Activated naive CD4-positive, alpha-beta T cell treated with anti-CD3 and anti-CD28 coated beads, Interleukin-2, amount 50 U/mL, for 72 hours (primary cell): ENCODE measurements around the gene CDX1. TPM values are rescaled to one million over a fixed set of nuclear protein-coding genes. Genes with fewer than 3 reads are reported as not detected.

Source experiments
- ATAC-seq, 2 donors: fragments of 150-1000 bp; cut with Tn5 transposase; 2 replicates each; pipeline ENCODE4 v1.10.0; 2021; ENCODE audit warnings: mild to moderate bottlenecking in 2 of 2, moderate library complexity in 2 of 2
- DNase-seq, 2 donors: peaks; one replicate each; pipeline ENCODE4 v3.0.0; 2021 to 2022; ENCODE audit warnings: low spot score in 2 of 2
- H3K27ac Mint-ChIP-seq, 2 donors: one replicate each; pipeline ENCODE4 v1.8.0; 2022; ENCODE audit warnings: mild to moderate bottlenecking in 2 of 2, mixed read lengths in 2 of 2
- H3K36me3 Mint-ChIP-seq, 2 donors: one replicate each; pipeline ENCODE4 v1.8.0; 2022; ENCODE audit warnings: mixed read lengths in 2 of 2
- H3K9me3 Mint-ChIP-seq, 2 donors: one replicate each; pipeline ENCODE4 v1.8.0; 2022; ENCODE audit warnings: mixed read lengths in 2 of 2
- total RNA-seq, 2 donors: library from RNA; stranded (reverse); gene quantifications; one replicate each; pipeline ENCODE4 v1.2.3, GENCODE V29; 2022

The CDX1 gene
- total RNA-seq, 2 donors from 2014 or later = not detected

DNA sequence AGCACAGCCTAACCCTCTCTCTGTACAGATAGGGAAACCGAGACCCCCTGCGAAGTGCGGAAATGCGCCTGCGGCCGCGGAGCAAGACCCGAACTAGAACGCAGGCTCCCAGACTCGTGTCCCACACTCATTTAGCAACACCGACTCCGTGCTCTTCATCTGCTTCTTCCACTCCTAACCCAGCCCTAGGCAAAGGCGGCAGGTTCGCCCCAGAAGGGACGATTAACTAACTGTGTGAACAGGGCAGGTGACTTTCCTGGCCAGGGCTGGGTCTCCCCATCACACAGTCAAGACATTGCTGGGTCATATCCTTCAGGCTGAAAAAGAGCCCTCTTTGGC, 903 bp downstream of the CDX1 start:
- Mint-ChIP-seq H3K27ac (no peak overlapping the region), H3K36me3 (no peaks in the 10 kb centered on the region), H3K9me3 (no peaks in the 10 kb centered on the region)
- ATAC-seq (no peak), DNase-seq (no peak)

GRCh38 chr5:150167908-150168307, 1.3 kb downstream of the CDX1 start:
- H3K9me3 Mint-ChIP-seq = no peaks in the 10 kb centered on the region
- no peak for DNase-seq
- no peak for ATAC-seq
- H3K36me3 Mint-ChIP-seq = no peaks in the 10 kb centered on the region
- H3K27ac Mint-ChIP-seq = no peak overlapping the region

GRCh38 chr5:150168864-150169263, 2.3 kb downstream of the CDX1 start:
- ATAC-seq (no peak), DNase-seq (no peak)
- Mint-ChIP-seq H3K9me3 (no peaks in the 10 kb centered on the region), H3K36me3 (no peaks in the 10 kb centered on the region), H3K27ac (no peak overlapping the region)

- no peak for ATAC-seq
- Mint-ChIP-seq H3K36me3 (no peaks in the 10 kb centered on the region), H3K9me3 (no peaks in the 10 kb centered on the region), H3K27ac (no peak overlapping the region)
- DNase-seq = no peak
Observed at GRCh38 chr5:150172145-150172544, 5.6 kb downstream of the CDX1 start.

- Mint-ChIP-seq H3K36me3 (no peaks in the 10 kb centered on the region), H3K27ac (no peak overlapping the region), H3K9me3 (no peaks in the 10 kb centered on the region)
- ATAC-seq = no peak
- no peak for DNase-seq
Observed at GRCh38 chr5:150172556-150172955, 6.0 kb downstream of the CDX1 start.

- DNase-seq = no peak
Observed at GRCh38 chr5:150173161-150173560, 6.6 kb downstream of the CDX1 start.

GRCh38 chr5:150174285-150174684, 7.7 kb downstream of the CDX1 start:
- Mint-ChIP-seq H3K36me3 (no peaks in the 10 kb centered on the region), H3K27ac (no peak overlapping the region), H3K9me3 (no peaks in the 10 kb centered on the region)
- no peak for ATAC-seq
- DNase-seq = no peak

More at GRCh38 chr5:150173161-150173560, 6.6 kb downstream of the CDX1 start:
- no peak for ATAC-seq
- H3K36me3 Mint-ChIP-seq = no peaks in the 10 kb centered on the region
- no peaks in the 10 kb centered on the region for H3K9me3 Mint-ChIP-seq
- H3K27ac Mint-ChIP-seq = no peak overlapping the region

GRCh38 chr5:150175076-150175475, 8.5 kb downstream of the CDX1 start:
- H3K36me3 Mint-ChIP-seq = no peaks in the 10 kb centered on the region
- ATAC-seq = no peak

DNA sequence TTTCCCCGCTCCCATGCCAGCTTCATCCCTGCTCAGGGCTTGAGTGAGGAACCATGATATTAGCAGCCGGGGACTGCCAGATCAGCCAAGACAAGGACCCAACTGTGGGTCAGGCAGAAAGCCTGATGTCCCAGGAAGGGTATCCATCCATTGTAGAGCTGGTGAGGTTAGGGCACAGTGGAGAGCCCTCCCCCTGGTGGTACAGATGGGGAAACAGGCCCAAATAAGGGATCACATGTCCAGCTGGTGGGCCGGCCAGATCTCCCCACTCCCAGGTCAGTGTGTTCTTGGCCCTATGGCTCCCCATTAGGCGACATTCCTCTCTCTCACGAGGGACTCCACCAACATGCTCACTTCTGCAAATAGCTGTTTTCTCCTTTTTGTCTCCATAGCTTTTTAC, 9.0 kb downstream of the CDX1 start:
- DNase-seq (no peak), ATAC-seq (no peak)
- H3K27ac Mint-ChIP-seq = peak overlapping the region in 1 of 2 donors; percentile 73
- H3K36me3 Mint-ChIP-seq = no peaks in the 10 kb centered on the region
- no peaks in the 10 kb centered on the region for H3K9me3 Mint-ChIP-seq

More at GRCh38 chr5:150175076-150175475, 8.5 kb downstream of the CDX1 start:
- DNase-seq = no peak
- Mint-ChIP-seq H3K27ac (no peak overlapping the region), H3K9me3 (no peaks in the 10 kb centered on the region)

DNA sequence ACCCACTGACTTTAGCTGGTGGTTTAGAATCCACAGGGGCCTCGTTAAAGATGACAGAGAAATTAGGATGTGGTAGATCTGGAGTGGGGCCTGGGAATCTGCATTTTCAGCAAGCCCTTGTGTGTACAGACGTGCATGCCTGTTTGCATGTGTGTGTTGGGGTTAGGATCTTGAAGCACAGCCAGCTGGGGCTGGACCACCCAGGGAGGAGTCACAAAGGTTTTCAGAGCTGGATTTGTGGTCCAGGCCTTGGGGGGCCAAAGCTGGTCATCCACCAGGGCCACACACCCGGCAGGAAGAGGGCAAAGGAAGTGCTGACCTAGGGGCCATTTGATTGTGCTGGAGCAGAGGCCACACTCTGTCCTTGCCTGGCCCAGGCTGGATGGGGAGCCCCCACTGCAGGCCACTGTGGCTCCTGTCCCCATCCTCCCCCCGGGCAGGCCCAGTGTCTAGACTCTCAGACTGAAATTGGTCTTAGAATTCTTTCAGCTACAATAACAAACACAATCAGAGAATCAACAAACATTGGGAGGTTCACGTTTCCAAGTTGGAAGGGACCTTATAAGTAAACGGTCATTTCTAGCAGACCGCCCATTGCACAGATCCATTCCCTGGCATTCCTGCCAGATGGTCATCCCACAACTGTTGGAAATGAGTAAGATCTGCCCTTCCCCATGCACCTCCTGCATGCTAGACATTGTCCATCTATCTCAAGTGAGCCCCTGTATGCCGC, 10.3 kb downstream of the CDX1 start:
- DNase-seq (no peak), ATAC-seq (no peak)
- Mint-ChIP-seq H3K9me3 (no peaks in the 10 kb centered on the region), H3K36me3 (no peaks in the 10 kb centered on the region), H3K27ac (no peak overlapping the region)

GRCh38 chr5:150177721-150178120, 11.1 kb downstream of the CDX1 start:
- Mint-ChIP-seq H3K36me3 (no peaks in the 10 kb centered on the region), H3K27ac (no peak overlapping the region)

GRCh38 chr5:150178262-150178661, 11.7 kb downstream of the CDX1 start:
- no peak for DNase-seq
- no peak overlapping the region for H3K27ac Mint-ChIP-seq
- H3K36me3 Mint-ChIP-seq = no peaks in the 10 kb centered on the region
- H3K9me3 Mint-ChIP-seq = no peaks in the 10 kb centered on the region
- no peak for ATAC-seq

More at GRCh38 chr5:150177721-150178120, 11.1 kb downstream of the CDX1 start:
- DNase-seq (no peak), ATAC-seq (no peak)
- H3K9me3 Mint-ChIP-seq = no peaks in the 10 kb centered on the region

- ATAC-seq = no peak
- Mint-ChIP-seq H3K36me3 (no peaks in the 10 kb centered on the region), H3K9me3 (no peaks in the 10 kb centered on the region), H3K27ac (no peak overlapping the region)
- DNase-seq = no peak
Observed at GRCh38 chr5:150179019-150179620, 12.5 kb downstream of the CDX1 start.

- Mint-ChIP-seq H3K27ac (peak overlapping the region in 1 of 2 donors; percentile 63), H3K36me3 (no peaks in the 10 kb centered on the region), H3K9me3 (no peaks in the 10 kb centered on the region)
- ATAC-seq (no peak), DNase-seq (no peak)
Observed at GRCh38 chr5:150180241-150181026, 13.9 kb downstream of the CDX1 start.

GRCh38 chr5:150181027-150181426, 14.4 kb downstream of the CDX1 start:
- no peaks in the 10 kb centered on the region for H3K36me3 Mint-ChIP-seq
- DNase-seq (no peak), ATAC-seq (no peak)
- H3K27ac Mint-ChIP-seq = peak overlapping the region in 1 of 2 donors; percentile 63
- no peaks in the 10 kb centered on the region for H3K9me3 Mint-ChIP-seq

GRCh38 chr5:150181766-150182545, 15.4 kb downstream of the CDX1 start:
- DNase-seq (no peak), ATAC-seq (no peak)
- no peaks in the 10 kb centered on the region for H3K9me3 Mint-ChIP-seq
- peak overlapping the region in 1 of 2 donors; percentile 63 for H3K27ac Mint-ChIP-seq
- no peaks in the 10 kb centered on the region for H3K36me3 Mint-ChIP-seq

GRCh38 chr5:150182774-150183173, 16.2 kb downstream of the CDX1 start:
- no peaks in the 10 kb centered on the region for H3K9me3 Mint-ChIP-seq
- no peaks in the 10 kb centered on the region for H3K36me3 Mint-ChIP-seq
- ATAC-seq = no peak
- no peak overlapping the region for H3K27ac Mint-ChIP-seq
- no peak for DNase-seq
